ENCODE results near the gene HMGA1.

DNA sequence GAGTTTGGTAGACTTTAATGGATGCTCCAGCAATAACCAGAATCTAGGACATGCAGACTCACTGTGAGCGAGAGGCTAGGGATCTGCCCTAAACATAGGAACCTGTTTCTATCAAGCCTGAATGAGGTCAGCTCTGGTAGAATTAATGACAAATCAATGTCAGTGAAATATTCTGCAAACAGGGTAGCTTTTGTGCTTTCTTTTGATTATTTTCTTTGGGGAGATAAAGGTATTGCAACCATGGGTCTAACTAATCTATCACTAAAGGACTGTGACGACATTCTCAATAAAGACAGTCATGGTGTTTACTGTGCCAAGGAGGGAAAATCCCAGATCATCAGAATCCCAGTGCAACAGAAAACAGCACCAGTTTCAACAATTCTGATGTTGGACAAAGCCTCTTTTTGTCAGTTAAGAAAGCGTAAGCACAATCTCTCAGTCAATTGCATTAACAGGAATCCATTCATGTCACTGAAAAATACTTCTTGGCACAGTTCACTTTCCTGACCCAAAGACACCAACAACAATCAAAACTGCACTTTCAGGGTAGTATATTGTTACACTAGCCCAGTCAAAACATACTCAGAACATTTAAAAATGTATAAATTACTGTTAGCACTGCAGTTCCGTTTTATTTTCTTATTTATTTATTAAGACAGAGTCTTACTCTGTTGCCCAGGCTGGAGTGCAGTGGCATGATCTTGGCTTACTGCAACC is 48.9 kb downstream of the HMGA1 start:
- TF ChIP-seq, protein P1, sequence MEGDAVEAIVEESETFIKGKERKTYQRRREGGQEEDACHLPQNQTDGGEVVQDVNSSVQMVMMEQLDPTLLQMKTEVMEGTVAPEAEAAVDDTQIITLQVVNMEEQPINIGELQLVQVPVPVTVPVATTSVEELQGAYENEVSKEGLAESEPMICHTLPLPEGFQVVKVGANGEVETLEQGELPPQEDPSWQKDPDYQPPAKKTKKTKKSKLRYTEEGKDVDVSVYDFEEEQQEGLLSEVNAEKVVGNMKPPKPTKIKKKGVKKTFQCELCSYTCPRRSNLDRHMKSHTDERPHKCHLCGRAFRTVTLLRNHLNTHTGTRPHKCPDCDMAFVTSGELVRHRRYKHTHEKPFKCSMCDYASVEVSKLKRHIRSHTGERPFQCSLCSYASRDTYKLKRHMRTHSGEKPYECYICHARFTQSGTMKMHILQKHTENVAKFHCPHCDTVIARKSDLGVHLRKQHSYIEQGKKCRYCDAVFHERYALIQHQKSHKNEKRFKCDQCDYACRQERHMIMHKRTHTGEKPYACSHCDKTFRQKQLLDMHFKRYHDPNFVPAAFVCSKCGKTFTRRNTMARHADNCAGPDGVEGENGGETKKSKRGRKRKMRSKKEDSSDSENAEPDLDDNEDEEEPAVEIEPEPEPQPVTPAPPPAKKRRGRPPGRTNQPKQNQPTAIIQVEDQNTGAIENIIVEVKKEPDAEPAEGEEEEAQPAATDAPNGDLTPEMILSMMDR (IDR thresholded peaks at IDR 0.05) = no peak
- no peak for TF ChIP-seq POLR2A (IDR thresholded peaks at IDR 0.05)

All from body of pancreas (tissue), 4 donors.